ENCODE measurements around the gene ELOVL5. TPM values are rescaled to one million over a fixed set of nuclear protein-coding genes. Genes with fewer than 3 reads are reported as not detected.

Gene ELOVL5
- total RNA-seq, 1 experiment from 2014 or later: 121 TPM

- Histone ChIP-seq H3K14ac (ENCODE audit: insufficient read depth, low read length) (no peak overlapping the region), H2BK15ac (ENCODE audit: low read depth, low read length) (no peak overlapping the region), H3K18ac (ENCODE audit: insufficient read length, low read depth, low read length) (no peak overlapping the region), H2BK12ac (ENCODE audit: insufficient read length, low read depth, low read length) (no peak overlapping the region), H4K91ac (ENCODE audit: insufficient read length, low read depth, low read length) (no peak overlapping the region), H3K23ac (ENCODE audit: insufficient read length, low read depth, low read length) (no peak overlapping the region), H2AK5ac (ENCODE audit: insufficient read length, low read length) (no peak overlapping the region), H3K4ac (ENCODE audit: low read depth, low read length) (no peak overlapping the region), H3K56ac (ENCODE audit: insufficient read length, low read depth, low read length) (no peak overlapping the region), H3K9me3 (ENCODE audit: control insufficient read depth, low read depth, low read length) (no peaks in the 10 kb centered on the region), H2BK20ac (ENCODE audit: low read depth, low read length, poor library complexity, severe bottlenecking) (no peak overlapping the region), H3K4me1 (ENCODE audit: insufficient read depth, low read length) (no peaks in the 10 kb centered on the region), H3K9ac (ENCODE audit: extremely low read depth, insufficient read length, low read length) (no peak overlapping the region), H2BK120ac (ENCODE audit: low read depth, low read length, poor library complexity, severe bottlenecking) (no peak overlapping the region), H2BK5ac (ENCODE audit: insufficient read length, low read length) (no peak overlapping the region), H3K27ac (ENCODE audit: insufficient read length, low read depth, low read length) (no peak overlapping the region), H3K79me1 (ENCODE audit: insufficient read depth, low read depth, low read length, poor library complexity, severe bottlenecking) (peaks cover 5% of the 10 kb centered on the region), H3K4me2 (ENCODE audit: insufficient read depth, insufficient read length, low read length) (no peak overlapping the region), H3T11ph (ENCODE audit: low read length) (no peak overlapping the region), H3K27me3 (ENCODE audit: insufficient read depth, low read length) (no peaks in the 10 kb centered on the region), H3K23me2 (ENCODE audit: insufficient read length, low read depth, low read length, poor library complexity, severe bottlenecking) (no peaks in the 10 kb centered on the region), H2AFZ (ENCODE audit: low read length) (no peak overlapping the region), H4K5ac (ENCODE audit: insufficient read length, low read depth, low read length) (no peak overlapping the region), H4K20me1 (ENCODE audit: control insufficient read depth, insufficient read depth, insufficient read length) (no peaks in the 10 kb centered on the region), H3K79me2 (ENCODE audit: insufficient read depth, low read length) (peaks cover 30% of the 10 kb centered on the region; the same call in 1 of the 2 replicates), H4K8ac (replicated peaks; ENCODE audit: insufficient read length, low read depth, low read length) (no peak overlapping the region)
- no peak overlapping the region for H3K4me3 Mint-ChIP-seq
- no peaks in the 10 kb centered on the region for H3K27me3 Mint-ChIP-seq (ENCODE audit: low read depth)
- H3K36me3 Mint-ChIP-seq (ENCODE audit: insufficient read depth in 1 of 3, low read depth in 3 of 3): peaks cover 0 to 7% (median 3%) of the 10 kb centered on the region in 3 experiments; a peak in 3 of 7 replicates
- TF ChIP-seq CTCF (conservative IDR thresholded peaks at IDR 0.05): no peak
- no peaks in the 10 kb centered on the region for H3K9me3 Mint-ChIP-seq
- peaks cover 17 to 22% of the 10 kb centered on the region in 2 experiments for H3K4me1 Mint-ChIP-seq
- DNase-seq: no peak
- no peak overlapping the region for H3K27ac Mint-ChIP-seq
- no CpG with 5 or more reads among the region's 5 CpGs for WGBS (ENCODE audit: extremely low coverage, insufficient read length, low lambda C conversion rate)
Observed at GRCh38 chr6:53320964-53321363, 27.8 kb downstream of the ELOVL5 start.

All from H9 (cell line).